HepG2 (cell line): ENCODE results near the gene TRAIP. TPM values are rescaled to one million over a fixed set of nuclear protein-coding genes. Genes with fewer than 3 reads are reported as not detected.

Experiments
- ATAC-seq: fragments of 200-7000 bp; cut with Tn5 transposase; 3 replicates; pipeline ENCODE4 v1.9.1; 2020; ENCODE audit warnings: mild to moderate bottlenecking, moderate library complexity
- BruUV-seq: library from RNA; stranded (reverse); fragments of 400-500 nt; replicated peaks from 2 replicates; lab custom pipeline; 2021; lab: Mats Ljungman, UMichigan
- CTCF ChIA-PET: fragments of 300-600 bp; formaldehyde crosslinking; extraction: SDS; loops from one replicate; lab custom pipeline; 2021; ENCODE audit warnings: low total read pairs, inconsistent platforms, low intra/inter-chr PET ratio; lab: Yijun Ruan, JAX
- POLR2A ChIA-PET: fragments of 350-600 bp; sonication (Branson Sonifier 250); formaldehyde crosslinking; loops from one replicate; lab custom pipeline; 2020; ENCODE audit warnings: antibody characterized with exemption, inconsistent platforms; lab: Yijun Ruan, JAX
- DNase-seq: peaks from one replicate; pipeline ENCODE4 v3.0.0-alpha.2; 2015; ENCODE audit warnings: low spot score
- FAIRE-seq: peaks from 3 replicates; lab custom pipeline; 2011; peaks lifted over from hg19 to GRCh38; lab: Jason Lieb, UNC
- H2AFZ ChIP-seq: one replicate; pipeline ENCODE4 v1.6.1; 2011; ENCODE audit warnings: low read length, inconsistent platforms
- H3K27ac ChIP-seq: fragments of 300-600 bp; 3 replicates; pipeline ENCODE4 v1.8.0; 2011; ENCODE audit warnings: mixed run types, mild to moderate bottlenecking, mixed read lengths, low read length, inconsistent platforms; ENCODE audit not compliant: insufficient read depth; ENCODE audit errors: extremely low read length
- H3K27me3 ChIP-seq, 2 experiments: fragments of 200-600 bp in 1 of 2; 2 replicates in 1 of 2; 3 replicates in 1 of 2; pipeline versions ENCODE4 v1.6.0 to v1.8.0; 2011; ENCODE audit warnings: low read length in 2 of 2, mild to moderate bottlenecking in 2 of 2, moderate library complexity in 2 of 2, inconsistent platforms in 1 of 2; ENCODE audit not compliant: insufficient read depth in 2 of 2, control insufficient read depth in 1 of 2
- H3K36me3 ChIP-seq, 2 experiments: fragments of 200-600 bp in 1 of 2; replicated peaks in 1 of 2; 2 replicates in 1 of 2; 3 replicates in 1 of 2; pipeline versions ENCODE4 v1.5.1 to v1.8.0; 2011; ENCODE audit warnings: low read length in 2 of 2, inconsistent platforms in 1 of 2; ENCODE audit not compliant: insufficient read depth in 2 of 2, control insufficient read depth in 1 of 2
- H3K4me1 ChIP-seq: 2 replicates; pipeline ENCODE4 v1.5.1; 2012; ENCODE audit warnings: low read length, inconsistent platforms; ENCODE audit not compliant: insufficient read depth
- H3K4me2 ChIP-seq: 2 replicates; pipeline ENCODE4 v1.6.0; 2011; ENCODE audit warnings: low read depth, low read length, inconsistent platforms
- H3K4me3 ChIP-seq, 3 experiments: fragments of 200-600 bp in 1 of 3; sonication (generic), shearing (Covaris generic) in 1 of 3; replicated peaks in 1 of 3; 2 replicates each; pipeline ENCODE4 v1.5.1; 2011 to 2016; ENCODE audit warnings: low read length in 3 of 3, inconsistent platforms in 2 of 3, low read depth in 2 of 3, mild to moderate bottlenecking in 2 of 3, control low read depth in 1 of 3, mixed read lengths in 1 of 3; ENCODE audit not compliant: insufficient read depth in 1 of 3
- H3K79me2 ChIP-seq: one replicate; pipeline ENCODE4 v1.6.1; 2011; ENCODE audit warnings: low read length, inconsistent platforms; ENCODE audit not compliant: insufficient read depth
- H3K9ac ChIP-seq: 2 replicates; pipeline ENCODE4 v1.6.0; 2011; ENCODE audit warnings: mild to moderate bottlenecking, low read depth, low read length, inconsistent platforms; ENCODE audit not compliant: insufficient read depth
- H3K9me3 ChIP-seq: 2 replicates; pipeline ENCODE4 v1.5.1; 2012; ENCODE audit warnings: mild to moderate bottlenecking, low read length
- H4K20me1 ChIP-seq: 2 replicates; pipeline ENCODE4 v1.6.0; 2011; ENCODE audit warnings: inconsistent platforms, mild to moderate bottlenecking, low read length, moderate library complexity; ENCODE audit not compliant: insufficient read depth
- CSRNP2 ChIP-seq: sonication (generic); formaldehyde crosslinking; conservative IDR thresholded peaks from 2 replicates; pipeline ENCODE4 v1.8.0; 2022; ENCODE audit warnings: low read depth, missing genetic modification reagents
- EP300 ChIP-seq, 3 experiments: sonication (generic) in 1 of 3; formaldehyde crosslinking in 1 of 3; IDR thresholded peaks; 2 replicates each; pipeline versions ENCODE4 v1.5.1 to v1.6.1; 2011 to 2020; ENCODE audit warnings: low read depth in 2 of 3, low read length in 2 of 3, borderline replicate concordance in 1 of 3, improper control_type of control experiment in 1 of 3, mild to moderate bottlenecking in 1 of 3, missing genetic modification reagents in 1 of 3, moderate library complexity in 1 of 3
- HES4 ChIP-seq: sonication (generic); formaldehyde crosslinking; IDR thresholded peaks from 2 replicates; pipeline ENCODE4 v1.9.0; 2021; ENCODE audit warnings: mild to moderate bottlenecking, missing genetic modification reagents, borderline replicate concordance
- HOXA7 ChIP-seq: sonication (generic); formaldehyde crosslinking; IDR thresholded peaks from 2 replicates; pipeline ENCODE4 v1.8.1; 2022; ENCODE audit warnings: mild to moderate bottlenecking, missing genetic modification reagents, moderate library complexity
- KMT2A ChIP-seq: sonication (generic); formaldehyde crosslinking; IDR thresholded peaks from 2 replicates; pipeline ENCODE4 v1.4.0; 2020; ENCODE audit warnings: missing genetic modification reagents
- MTA1 ChIP-seq: sonication (generic); formaldehyde crosslinking; IDR thresholded peaks from 2 replicates; pipeline ENCODE4 v1.4.0; 2020; ENCODE audit warnings: missing genetic modification reagents, mild to moderate bottlenecking, borderline replicate concordance
- SAP130 ChIP-seq: IDR thresholded peaks from 2 replicates; pipeline ENCODE4 v1.6.1; 2016; ENCODE audit warnings: low read depth
- SIN3A ChIP-seq: IDR thresholded peaks from 2 replicates; pipeline ENCODE4 v1.6.1; 2011; ENCODE audit warnings: low read depth, mild to moderate bottlenecking, control low read depth, low read length, borderline replicate concordance
- SOX5 ChIP-seq: IDR thresholded peaks from 2 replicates; pipeline ENCODE4 v1.6.1; 2016; ENCODE audit warnings: borderline replicate concordance
- ZC3H4 ChIP-seq: sonication (generic); formaldehyde crosslinking; IDR thresholded peaks from 2 replicates; pipeline ENCODE4 v1.4.0; 2020; ENCODE audit warnings: missing genetic modification reagents, borderline replicate concordance
- ZFP1 ChIP-seq: IDR thresholded peaks from 2 replicates; pipeline ENCODE4 v1.6.1; 2016
- ZNF251 ChIP-seq: sonication (generic); formaldehyde crosslinking; IDR thresholded peaks from 2 replicates; pipeline ENCODE4 v1.9.0; 2021; ENCODE audit warnings: mild to moderate bottlenecking, missing genetic modification reagents
- ZNF558 ChIP-seq: sonication (generic); formaldehyde crosslinking; IDR thresholded peaks from 2 replicates; pipeline ENCODE4 v1.9.0; 2022; ENCODE audit warnings: mild to moderate bottlenecking, missing genetic modification reagents, borderline replicate concordance
- WGBS: methylation state at CpG from one replicate; pipeline ENCODE4 v1.1.6; 2017; ENCODE audit warnings: low lambda C conversion rate; 5-methylcytosine and 5-hydroxymethylcytosine counted together
- in situ Hi-C: cut with HindIII; loops from 2 replicates; pipeline ENCODE4 v1.10.0; 2017; ENCODE audit warnings: low pct_unique_long_range_greater_than_20kb; ENCODE audit not compliant: extremely low pct_ligation_motif_present
- intact Hi-C: fragments of 100-400 bp; cut with micrococcal nuclease; formaldehyde crosslinking; loops from one replicate; pipeline ENCODE4 v1.10.0; 2022; ENCODE audit not compliant: unreplicated experiment
- polyA plus RNA-seq, 8 experiments: library from polyadenylated mRNA; depleted of rRNA in 3 of 8; stranded (reverse) in 7 of 8; unstranded in 1 of 8; fragments of >200 nt; fragmentation: Illumina TruSeq in 4 of 8; extraction: Trizol in 4 of 8; gene quantifications; 2 replicates each; pipeline versions ENCODE4 v1.2.1 to v1.2.3, GENCODE V29; 2011 to 2016; ENCODE audit warnings: low read depth in 4 of 8, missing spikeins in 1 of 8, mixed read lengths in 1 of 8; ENCODE audit not compliant: insufficient read depth in 1 of 8
- total RNA-seq, 5 experiments: library from RNA; depleted of rRNA; stranded (reverse); fragments of >200 nt; fragmentation: Illumina TruSeq; extraction: Trizol; gene quantifications; 2 replicates each; pipeline ENCODE4 v1.2.3, GENCODE V29; 2016; ENCODE audit warnings: low read depth in 1 of 5
- TF ChIP-seq, protein P1 (sequence below): conservative IDR thresholded peaks from 2 replicates; pipeline ENCODE4 v1.6.1; 2018; ENCODE audit warnings: missing genetic modification reagents

The TRAIP gene
- total and polyA plus RNA-seq, 2 of the 13 experiments (the other 11 are each of a cell fraction or from before 2014, with no cell fraction given), result 13.9 to 23.9 TPM

- Histone ChIP-seq H3K4me1 (peaks cover 69% of the 10 kb centered on the region), H4K20me1 (no peaks in the 10 kb centered on the region), H3K79me2 (no peaks in the 10 kb centered on the region), H3K27me3 (peaks cover 0 to 12% of the 10 kb centered on the region in 2 experiments; a peak in 3 of 5 replicates), H3K36me3 (no peaks in the 10 kb centered on the region; a peak in 1 of 5 replicates), H3K4me3 (no peak overlapping the region), H2AFZ (no peak overlapping the region), H3K27ac (no peak overlapping the region)
- in situ Hi-C loops (loop anchor here (5.0 to 10.0 kb wide), 2 partner anchors 37 to 99 kb away; partner anchors contain the start of gene MST1R), intact Hi-C loops (no loop called here)
- ATAC-seq (no peak), DNase-seq (no peak)
- TF ChIP-seq ZNF558 (CRISPR knock-in tag), result no peak
- TF ChIP-seq HES4 (CRISPR knock-in tag), result no peak
- no peak for TF ChIP-seq HOXA7 (CRISPR knock-in tag)
- no peak for TF ChIP-seq SAP130
- TF ChIP-seq ZC3H4 (CRISPR knock-in tag), result no peak
- TF ChIP-seq SIN3A, result no peak
- TF ChIP-seq SOX5, result no peak
- TF ChIP-seq KMT2A (CRISPR knock-in tag), result no peak
- TF ChIP-seq ZFP1 (CRISPR knock-in tag), result no peak
- TF ChIP-seq, protein P1, sequence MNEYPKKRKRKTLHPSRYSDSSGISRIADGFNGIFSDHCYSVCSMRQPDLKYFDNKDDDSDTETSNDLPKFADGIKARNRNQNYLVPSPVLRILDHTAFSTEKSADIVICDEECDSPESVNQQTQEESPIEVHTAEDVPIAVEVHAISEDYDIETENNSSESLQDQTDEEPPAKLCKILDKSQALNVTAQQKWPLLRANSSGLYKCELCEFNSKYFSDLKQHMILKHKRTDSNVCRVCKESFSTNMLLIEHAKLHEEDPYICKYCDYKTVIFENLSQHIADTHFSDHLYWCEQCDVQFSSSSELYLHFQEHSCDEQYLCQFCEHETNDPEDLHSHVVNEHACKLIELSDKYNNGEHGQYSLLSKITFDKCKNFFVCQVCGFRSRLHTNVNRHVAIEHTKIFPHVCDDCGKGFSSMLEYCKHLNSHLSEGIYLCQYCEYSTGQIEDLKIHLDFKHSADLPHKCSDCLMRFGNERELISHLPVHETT, result no peak
- no peak for TF ChIP-seq CSRNP2
- TF ChIP-seq MTA1 (CRISPR knock-in tag), result no peak
- TF ChIP-seq EP300 (IDR thresholded peaks at IDR 0.05; ENCODE audit: low read depth in 2 of 2, low read length in 2 of 2), result no peak
- TF ChIP-seq EP300 (CRISPR knock-in tag; IDR thresholded peaks at IDR 0.05; ENCODE audit: borderline replicate concordance), result no peak
- no peak for TF ChIP-seq ZNF251
- TF ChIP-seq, all 625 proteins: peak for 0
- BruUV-seq, result no TSS peak
- Histone ChIP-seq H3K9ac (no peak overlapping the region), H3K9me3 (no peaks in the 10 kb centered on the region), H3K4me2 (peak overlapping the region; percentile 37; the same call in 1 of the 2 replicates)
- CTCF ChIA-PET, result no interaction called here
- 46% methylated on average over 3 of the region's 3 CpGs for WGBS
- POLR2A ChIA-PET, result interaction anchor here (1.0 to 1.4 kb wide), 2 partner anchors 7 to 8 kb away, joined by 3 to 6 read pairs; partner anchors contain the start of gene UBA7
- no peak for FAIRE-seq
Measured at GRCh38 chr3:49805367-49805782, 51.0 kb downstream of the TRAIP start.
